Stimulated activated CD8-positive, alpha-beta memory T cell treated with anti-CD3 and anti-CD28 coated beads, Interleukin-7, amount 100 ng/mL, for 48 hours (primary cell): ENCODE measurements around the gene THSD4.
"Not testable (repeated sequence)": the region's sequence is repeated elsewhere in the genome, so short reads cannot be mapped to it uniquely, and the experiment has no call there.

ENCODE experiments used
- DNase-seq, 2 donors: peaks; one replicate each; pipeline ENCODE4 v3.0.0-alpha.2; 2020; ENCODE audit warnings: low read depth in 1 of 2; ENCODE audit errors: extremely low read depth in 1 of 2

The THSD4 gene

GRCh38 chr15:71400294-71400693 lies 285.0 kb downstream of the THSD4 start:
- DNase-seq: no peak

GRCh38 chr15:71401728-71402127 lies 286.5 kb downstream of the THSD4 start:
- not testable (repeated sequence) for DNase-seq

- DNase-seq: no peak
Measured at GRCh38 chr15:71409541-71409940, 294.3 kb downstream of the THSD4 start.

- no peak for DNase-seq
Measured at GRCh38 chr15:71410347-71410746, 295.1 kb downstream of the THSD4 start.

- DNase-seq: no peak
Measured at GRCh38 chr15:71411538-71412482, 296.5 kb downstream of the THSD4 start.

GRCh38 chr15:71413419-71413818 lies 298.1 kb downstream of the THSD4 start:
- DNase-seq: no peak

- DNase-seq: no peak
Measured at GRCh38 chr15:71414853-71415252, 299.6 kb downstream of the THSD4 start.

- DNase-seq: no peak
Measured at GRCh38 chr15:71422530-71423259, 307.4 kb downstream of the THSD4 start.

GRCh38 chr15:71424765-71425164 lies 309.5 kb downstream of the THSD4 start:
- no peak for DNase-seq

- no peak for DNase-seq
Measured at GRCh38 chr15:71425388-71425787, 310.1 kb downstream of the THSD4 start.

GRCh38 chr15:71426792-71427191 lies 311.5 kb downstream of the THSD4 start:
- no peak for DNase-seq

GRCh38 chr15:71430782-71431181 lies 315.5 kb downstream of the THSD4 start:
- DNase-seq: no peak

GRCh38 chr15:71431343-71432336 lies 316.4 kb downstream of the THSD4 start:
- no peak for DNase-seq

- DNase-seq: no peak
Measured at GRCh38 chr15:71433402-71433801, 318.1 kb downstream of the THSD4 start.

GRCh38 chr15:71434774-71435173 lies 319.5 kb downstream of the THSD4 start:
- DNase-seq: no peak

GRCh38 chr15:71435552-71435951 lies 320.3 kb downstream of the THSD4 start:
- no peak for DNase-seq

GRCh38 chr15:71436854-71437253 lies 321.6 kb downstream of the THSD4 start:
- DNase-seq: no peak

- DNase-seq: no peak
Measured at GRCh38 chr15:71437404-71437803, 322.1 kb downstream of the THSD4 start.

- DNase-seq: no peak
Measured at GRCh38 chr15:71437919-71438318, 322.6 kb downstream of the THSD4 start.

GRCh38 chr15:71439478-71439877 lies 324.2 kb downstream of the THSD4 start:
- DNase-seq: not testable (repeated sequence)
